HEK293 (cell line): ENCODE measurements around the gene CLIP4.

Source experiments
- CTCF ChIA-PET: fragments of 350-600 bp; formaldehyde crosslinking; extraction: SDS; loops from one replicate; lab custom pipeline; 2021; ENCODE audit warnings: antibody characterized with exemption; lab: Yijun Ruan, JAX
- POLR2A ChIA-PET: fragments of 300-600 bp; formaldehyde crosslinking; extraction: SDS; loops from one replicate; lab custom pipeline; 2020; ENCODE audit warnings: antibody characterized with exemption, inconsistent platforms; lab: Yijun Ruan, JAX
- H3K27ac ChIP-seq: fragments of 200-500 bp; sonication (Bioruptor generic); 2 replicates; pipeline ENCODE4 v1.5.1; 2014; ENCODE audit warnings: low read depth, low read length, control low read depth, inconsistent platforms; ENCODE audit errors: extremely low read depth
- H3K36me3 ChIP-seq, 2 experiments: fragments of 200-500 bp in 1 of 2; sonication (Bioruptor generic) in 1 of 2; 1 replicate in 1 of 2; 2 replicates in 1 of 2; pipeline ENCODE4 v1.5.1; 2014 to 2017; ENCODE audit warnings: inconsistent platforms in 2 of 2, low read length in 2 of 2; ENCODE audit not compliant: control insufficient read depth in 2 of 2, insufficient read depth in 1 of 2
- H3K4me1 ChIP-seq: fragments of 200-500 bp; sonication (Bioruptor generic); 2 replicates; pipeline ENCODE4 v1.5.1; 2014; ENCODE audit warnings: mild to moderate bottlenecking, low read length, inconsistent platforms; ENCODE audit not compliant: control insufficient read depth, insufficient read depth
- H3K4me3 ChIP-seq: 2 replicates; pipeline ENCODE4 v1.5.1; 2011; ENCODE audit warnings: low read depth, mild to moderate bottlenecking, control low read depth, low read length, moderate library complexity
- H3K9me3 ChIP-seq: fragments of 200-500 bp; sonication (Bioruptor generic); 2 replicates; pipeline ENCODE4 v1.5.1; 2014; ENCODE audit warnings: low read depth, low read length, inconsistent platforms; ENCODE audit not compliant: control insufficient read depth, insufficient read depth
- GLIS2 ChIP-seq: fragments of 450-650 bp; formaldehyde crosslinking; IDR thresholded peaks from 2 replicates; pipeline ENCODE4 v1.5.1; 2016; ENCODE audit warnings: missing biosample characterization, missing genetic modification characterization
- KLF8 ChIP-seq: fragments of 450-650 bp; formaldehyde crosslinking; IDR thresholded peaks from 2 replicates; pipeline ENCODE4 v1.5.1; 2016; ENCODE audit warnings: missing biosample characterization, missing genetic modification characterization
- OSR2 ChIP-seq: fragments of 450-650 bp; formaldehyde crosslinking; IDR thresholded peaks from 2 replicates; pipeline ENCODE4 v1.5.1; 2016; ENCODE audit warnings: missing biosample characterization, missing genetic modification characterization
- REST ChIP-seq: fragments of 450-650 bp; formaldehyde crosslinking; IDR thresholded peaks from 2 replicates; pipeline ENCODE4 v1.5.1; 2016; ENCODE audit warnings: missing biosample characterization, missing genetic modification characterization
- SP7 ChIP-seq: fragments of 450-650 bp; formaldehyde crosslinking; IDR thresholded peaks from 2 replicates; pipeline ENCODE4 v1.5.1; 2016; ENCODE audit warnings: missing biosample characterization, missing genetic modification characterization
- ZBTB7A ChIP-seq: fragments of 450-650 bp; formaldehyde crosslinking; IDR thresholded peaks from 2 replicates; pipeline ENCODE4 v1.5.1; 2016; ENCODE audit warnings: low read depth, missing biosample characterization, missing genetic modification characterization
- ZIC2 ChIP-seq: fragments of 450-650 bp; formaldehyde crosslinking; IDR thresholded peaks from 2 replicates; pipeline ENCODE4 v1.5.1; 2016; ENCODE audit warnings: missing biosample characterization, missing genetic modification characterization
- ZNF132 ChIP-seq: fragments of 450-650 bp; formaldehyde crosslinking; IDR thresholded peaks from 2 replicates; pipeline ENCODE4 v1.5.1; 2017; ENCODE audit warnings: missing biosample characterization, missing genetic modification characterization, borderline replicate concordance
- ZNF19 ChIP-seq: fragments of 450-650 bp; formaldehyde crosslinking; IDR thresholded peaks from 2 replicates; pipeline ENCODE4; 2016; ENCODE audit warnings: missing biosample characterization, missing genetic modification characterization, low read depth
- ZNF501 ChIP-seq: fragments of 450-650 bp; formaldehyde crosslinking; IDR thresholded peaks from 2 replicates; pipeline ENCODE4 v1.5.1; 2016; ENCODE audit warnings: missing biosample characterization, missing genetic modification characterization
- ZNF548 ChIP-seq: fragments of 450-650 bp; formaldehyde crosslinking; IDR thresholded peaks from 2 replicates; pipeline ENCODE4 v1.5.1; 2016; ENCODE audit warnings: missing biosample characterization, missing genetic modification characterization
- ZNF621 ChIP-seq: fragments of 450-650 bp; formaldehyde crosslinking; IDR thresholded peaks from 2 replicates; pipeline ENCODE4 v1.5.1; 2017; ENCODE audit warnings: missing biosample characterization, missing genetic modification characterization
- ZNF623 ChIP-seq: fragments of 450-650 bp; formaldehyde crosslinking; IDR thresholded peaks from 2 replicates; pipeline ENCODE4 v1.5.1; 2016; ENCODE audit warnings: missing biosample characterization, missing genetic modification characterization
- ZNF791 ChIP-seq: fragments of 450-650 bp; formaldehyde crosslinking; IDR thresholded peaks from 2 replicates; pipeline ENCODE4 v1.5.1; 2016; ENCODE audit warnings: missing biosample characterization, missing genetic modification characterization
- TF ChIP-seq, protein P1 (sequence below): fragments of 450-650 bp; formaldehyde crosslinking; conservative IDR thresholded peaks from 2 replicates; pipeline ENCODE4 v1.5.1; 2016; ENCODE audit warnings: low read depth, missing biosample characterization, missing genetic modification characterization
- TF ChIP-seq, protein P2 (sequence below): fragments of 450-650 bp; formaldehyde crosslinking; IDR thresholded peaks from 2 replicates; pipeline ENCODE4 v1.5.1; 2016; ENCODE audit warnings: missing biosample characterization, missing genetic modification characterization, borderline replicate concordance

Gene CLIP4

DNA sequence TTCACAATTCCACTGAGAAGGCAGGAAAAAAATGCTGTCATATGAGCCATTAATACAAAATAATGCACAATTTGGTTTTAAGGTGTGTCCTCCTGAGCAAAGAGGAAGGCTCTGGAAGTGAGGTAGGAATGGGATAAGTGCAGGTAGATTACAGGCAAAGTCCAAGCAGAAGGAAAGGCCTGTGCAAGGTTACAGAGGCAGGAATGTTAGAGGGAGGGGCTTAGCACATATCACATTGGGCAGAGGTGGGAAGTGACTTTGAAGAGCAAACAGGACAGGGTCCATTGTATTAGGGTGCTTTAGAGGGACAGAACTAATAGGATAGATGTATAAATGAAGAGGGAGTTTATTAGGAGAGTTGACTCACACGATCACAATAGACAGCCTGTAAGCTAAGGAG is 14.7 kb upstream of the CLIP4 start (continued):
- no peak for TF ChIP-seq ZNF19
- no peak for TF ChIP-seq ZIC2 (tag by site-specific recombination)

DNA sequence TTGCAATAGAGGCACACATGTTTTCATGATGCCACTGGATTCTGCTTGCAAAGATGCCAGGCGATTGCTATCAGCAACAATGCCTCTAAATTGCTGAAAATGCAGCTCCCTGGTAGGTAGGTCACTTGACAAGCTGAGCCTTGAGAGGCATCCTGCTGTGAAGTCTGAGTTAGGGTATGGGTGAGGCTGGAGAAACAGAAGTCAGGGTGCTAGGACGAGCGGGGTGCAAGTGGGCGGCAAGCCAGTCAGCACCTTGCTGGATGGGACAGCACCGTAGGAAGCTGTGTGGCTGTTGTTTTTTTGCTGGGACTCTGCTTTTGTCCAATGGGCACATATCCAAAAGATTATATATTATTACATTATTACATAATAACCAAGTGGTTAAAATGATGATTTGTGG is 10.5 kb upstream of the CLIP4 start:
- Histone ChIP-seq H3K4me3 (no peak overlapping the region), H3K9me3 (no peaks in the 10 kb centered on the region), H3K27ac (no peak overlapping the region), H3K4me1 (no peaks in the 10 kb centered on the region), H3K36me3 (no peaks in the 10 kb centered on the region)
- ChIA-PET CTCF (no interaction called here), POLR2A (interaction anchor here (0.7 kb wide), 1 partner anchor 9 kb away, joined by 4 read pairs; no protein-coding TSS in a partner anchor)
- TF ChIP-seq ZIC2 (tag by site-specific recombination): 0 out of 2 replicates have a peak, but pooled peaks have one; percentile 11
- TF ChIP-seq OSR2: no peak
- no peak for TF ChIP-seq ZNF791 (tag by site-specific recombination)
- TF ChIP-seq, protein P1, sequence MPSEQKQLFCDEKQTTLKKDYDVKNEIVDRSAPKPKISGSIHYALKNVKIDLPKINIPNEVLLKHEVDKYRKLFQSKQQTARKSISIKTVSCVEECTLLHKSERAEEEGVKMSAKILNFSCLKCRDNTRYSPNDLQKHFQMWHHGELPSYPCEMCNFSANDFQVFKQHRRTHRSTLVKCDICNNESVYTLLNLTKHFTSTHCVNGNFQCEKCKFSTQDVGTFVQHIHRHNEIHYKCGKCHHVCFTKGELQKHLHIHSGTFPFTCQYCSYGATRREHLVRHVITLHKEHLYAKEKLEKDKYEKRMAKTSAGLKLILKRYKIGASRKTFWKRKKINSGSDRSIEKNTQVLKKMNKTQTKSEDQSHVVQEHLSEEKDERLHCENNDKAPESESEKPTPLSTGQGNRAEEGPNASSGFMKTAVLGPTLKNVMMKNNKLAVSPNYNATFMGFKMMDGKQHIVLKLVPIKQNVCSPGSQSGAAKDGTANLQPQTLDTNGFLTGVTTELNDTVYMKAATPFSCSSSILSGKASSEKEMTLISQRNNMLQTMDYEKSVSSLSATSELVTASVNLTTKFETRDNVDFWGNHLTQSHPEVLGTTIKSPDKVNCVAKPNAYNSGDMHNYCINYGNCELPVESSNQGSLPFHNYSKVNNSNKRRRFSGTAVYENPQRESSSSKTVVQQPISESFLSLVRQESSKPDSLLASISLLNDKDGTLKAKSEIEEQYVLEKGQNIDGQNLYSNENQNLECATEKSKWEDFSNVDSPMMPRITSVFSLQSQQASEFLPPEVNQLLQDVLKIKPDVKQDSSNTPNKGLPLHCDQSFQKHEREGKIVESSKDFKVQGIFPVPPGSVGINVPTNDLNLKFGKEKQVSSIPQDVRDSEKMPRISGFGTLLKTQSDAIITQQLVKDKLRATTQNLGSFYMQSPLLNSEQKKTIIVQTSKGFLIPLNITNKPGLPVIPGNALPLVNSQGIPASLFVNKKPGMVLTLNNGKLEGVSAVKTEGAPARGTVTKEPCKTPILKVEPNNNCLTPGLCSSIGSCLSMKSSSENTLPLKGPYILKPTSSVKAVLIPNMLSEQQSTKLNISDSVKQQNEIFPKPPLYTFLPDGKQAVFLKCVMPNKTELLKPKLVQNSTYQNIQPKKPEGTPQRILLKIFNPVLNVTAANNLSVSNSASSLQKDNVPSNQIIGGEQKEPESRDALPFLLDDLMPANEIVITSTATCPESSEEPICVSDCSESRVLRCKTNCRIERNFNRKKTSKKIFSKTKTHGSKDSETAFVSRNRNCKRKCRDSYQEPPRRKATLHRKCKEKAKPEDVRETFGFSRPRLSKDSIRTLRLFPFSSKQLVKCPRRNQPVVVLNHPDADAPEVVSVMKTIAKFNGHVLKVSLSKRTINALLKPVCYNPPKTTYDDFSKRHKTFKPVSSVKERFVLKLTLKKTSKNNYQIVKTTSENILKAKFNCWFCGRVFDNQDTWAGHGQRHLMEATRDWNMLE (tag by site-specific recombination): no peak
- no peak for TF ChIP-seq GLIS2 (tag by site-specific recombination)
- no peak for TF ChIP-seq ZNF132 (tag by site-specific recombination)
- no peak for TF ChIP-seq SP7 (tag by site-specific recombination)
- no peak for TF ChIP-seq ZBTB7A
- TF ChIP-seq, protein P2, sequence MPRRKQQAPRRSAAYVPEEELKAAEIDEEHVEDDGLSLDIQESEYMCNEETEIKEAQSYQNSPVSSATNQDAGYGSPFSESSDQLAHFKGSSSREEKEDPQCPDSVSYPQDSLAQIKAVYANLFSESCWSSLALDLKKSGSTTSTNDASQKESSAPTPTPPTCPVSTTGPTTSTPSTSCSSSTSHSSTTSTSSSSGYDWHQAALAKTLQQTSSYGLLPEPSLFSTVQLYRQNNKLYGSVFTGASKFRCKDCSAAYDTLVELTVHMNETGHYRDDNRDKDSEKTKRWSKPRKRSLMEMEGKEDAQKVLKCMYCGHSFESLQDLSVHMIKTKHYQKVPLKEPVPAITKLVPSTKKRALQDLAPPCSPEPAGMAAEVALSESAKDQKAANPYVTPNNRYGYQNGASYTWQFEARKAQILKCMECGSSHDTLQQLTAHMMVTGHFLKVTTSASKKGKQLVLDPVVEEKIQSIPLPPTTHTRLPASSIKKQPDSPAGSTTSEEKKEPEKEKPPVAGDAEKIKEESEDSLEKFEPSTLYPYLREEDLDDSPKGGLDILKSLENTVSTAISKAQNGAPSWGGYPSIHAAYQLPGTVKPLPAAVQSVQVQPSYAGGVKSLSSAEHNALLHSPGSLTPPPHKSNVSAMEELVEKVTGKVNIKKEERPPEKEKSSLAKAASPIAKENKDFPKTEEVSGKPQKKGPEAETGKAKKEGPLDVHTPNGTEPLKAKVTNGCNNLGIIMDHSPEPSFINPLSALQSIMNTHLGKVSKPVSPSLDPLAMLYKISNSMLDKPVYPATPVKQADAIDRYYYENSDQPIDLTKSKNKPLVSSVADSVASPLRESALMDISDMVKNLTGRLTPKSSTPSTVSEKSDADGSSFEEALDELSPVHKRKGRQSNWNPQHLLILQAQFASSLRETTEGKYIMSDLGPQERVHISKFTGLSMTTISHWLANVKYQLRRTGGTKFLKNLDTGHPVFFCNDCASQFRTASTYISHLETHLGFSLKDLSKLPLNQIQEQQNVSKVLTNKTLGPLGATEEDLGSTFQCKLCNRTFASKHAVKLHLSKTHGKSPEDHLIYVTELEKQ (tag by site-specific recombination): no peak
- TF ChIP-seq KLF8 (tag by site-specific recombination): no peak
- TF ChIP-seq ZNF621 (tag by site-specific recombination): no peak
- TF ChIP-seq ZNF548 (tag by site-specific recombination): no peak
- TF ChIP-seq REST (tag by site-specific recombination): peak; percentile 81
- no peak for TF ChIP-seq ZNF623
- no peak for TF ChIP-seq ZNF501 (tag by site-specific recombination)
